HUDEP-2 (cell line): ENCODE results near the gene PLEKHD1.
A peak's percentile ranks its signal among the peaks of the same experiment; 100 is the strongest.

Experiments used
- DNase-seq, 76 experiments: peaks; one replicate each; lab custom pipeline; 2025; ENCODE audit not compliant: unreplicated experiment in 76 of 76; lab: John Stamatoyannopoulos, UW

PLEKHD1 gene

DNA sequence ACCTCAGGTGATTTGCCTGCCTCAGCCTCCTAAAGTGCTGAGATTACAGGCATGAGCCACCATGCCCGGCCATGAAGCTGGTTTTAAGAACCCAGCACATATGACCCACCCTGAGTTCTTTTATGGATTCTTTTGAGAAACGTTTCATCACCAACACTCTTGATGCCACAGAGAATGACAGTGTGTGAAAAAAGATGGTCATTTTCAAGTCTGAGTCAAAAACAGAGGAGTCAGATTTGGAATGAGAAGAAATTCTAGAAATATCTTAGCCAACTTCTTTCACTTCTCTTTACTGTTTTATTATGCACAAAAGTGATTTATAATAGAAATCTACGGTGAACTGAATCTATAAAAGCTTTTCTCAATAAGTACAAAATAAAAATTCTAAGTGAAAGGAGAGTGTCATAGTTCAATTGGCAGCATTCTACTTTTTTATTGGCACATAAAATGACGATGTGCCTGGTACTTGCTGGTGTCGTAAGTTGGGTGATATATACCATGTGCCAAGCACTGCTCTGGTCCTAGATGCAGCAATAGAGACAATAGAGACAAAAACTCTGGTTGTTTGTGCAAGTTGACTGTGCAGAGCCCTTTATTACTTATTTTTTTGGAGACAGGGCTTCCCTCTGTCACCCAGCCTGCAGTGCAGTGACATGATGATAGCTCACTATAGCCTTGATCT lies 56.3 kb downstream of the PLEKHD1 start:
- DNase-seq, result no peak

DNA sequence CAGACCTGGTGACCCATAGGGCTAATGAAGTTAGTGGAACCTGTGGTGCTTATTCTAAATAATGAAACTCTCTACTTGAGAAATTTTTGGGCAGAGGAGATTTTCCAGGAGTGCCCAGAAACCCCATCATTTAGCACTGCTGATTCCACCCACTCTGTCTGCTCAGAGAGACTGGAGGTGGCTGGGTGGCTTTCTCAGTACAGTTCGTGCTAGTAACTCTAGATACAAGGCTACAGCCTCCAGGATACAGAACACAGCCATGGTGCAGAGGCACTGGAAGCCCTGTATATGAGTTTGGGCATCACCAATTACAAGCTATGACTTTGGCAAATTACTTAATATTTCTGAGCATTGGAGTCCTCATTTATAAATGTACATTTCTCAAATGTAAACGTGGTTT lies 57.8 kb downstream of the PLEKHD1 start:
- no peak for DNase-seq

DNA sequence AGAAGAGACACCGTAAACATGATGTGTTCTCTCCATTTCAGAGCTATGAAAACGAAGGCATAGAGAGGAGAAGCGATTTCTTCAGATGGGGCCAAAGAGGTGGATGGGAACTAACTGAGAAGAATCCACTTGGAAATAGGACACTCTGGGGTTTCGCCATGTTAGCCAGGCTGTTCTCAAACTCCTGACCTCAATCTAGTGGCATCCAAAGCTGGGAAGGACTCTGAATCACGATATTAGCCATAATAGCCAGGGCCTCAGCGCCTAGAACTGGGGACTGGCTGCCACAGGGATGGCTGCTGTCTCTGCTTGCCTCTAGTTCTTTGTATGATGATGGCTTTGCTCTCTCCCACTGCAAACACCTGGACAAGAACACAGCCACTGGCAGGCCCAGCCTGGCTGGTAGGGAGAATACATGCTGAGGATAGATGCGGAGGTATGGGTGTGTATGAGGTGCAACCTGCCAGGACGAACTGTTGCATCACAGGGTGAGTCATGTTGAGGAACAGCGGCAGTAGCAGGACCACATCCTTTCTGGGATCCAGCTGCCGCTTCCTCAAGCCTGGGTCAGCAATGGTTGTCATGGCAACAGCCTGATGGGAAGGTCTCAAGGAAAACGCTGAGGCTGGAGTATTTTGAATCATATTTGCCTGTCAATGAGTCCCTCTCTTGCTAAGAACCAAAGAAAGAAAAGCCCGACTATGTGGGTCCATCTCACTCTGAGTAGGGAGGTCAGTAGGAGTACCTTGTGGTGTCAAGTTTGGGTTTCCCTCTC lies 59.0 kb downstream of the PLEKHD1 start:
- DNase-seq, result no peak

GRCh38 chr14:69547701-69548348 lies 63.3 kb downstream of the PLEKHD1 start:
- peak in 3 of 76 experiments; percentile 1 to 2 (median 2) for DNase-seq

- DNase-seq, result no peak
Measured at GRCh38 chr14:69548566-69548965, 64.0 kb downstream of the PLEKHD1 start.

DNA sequence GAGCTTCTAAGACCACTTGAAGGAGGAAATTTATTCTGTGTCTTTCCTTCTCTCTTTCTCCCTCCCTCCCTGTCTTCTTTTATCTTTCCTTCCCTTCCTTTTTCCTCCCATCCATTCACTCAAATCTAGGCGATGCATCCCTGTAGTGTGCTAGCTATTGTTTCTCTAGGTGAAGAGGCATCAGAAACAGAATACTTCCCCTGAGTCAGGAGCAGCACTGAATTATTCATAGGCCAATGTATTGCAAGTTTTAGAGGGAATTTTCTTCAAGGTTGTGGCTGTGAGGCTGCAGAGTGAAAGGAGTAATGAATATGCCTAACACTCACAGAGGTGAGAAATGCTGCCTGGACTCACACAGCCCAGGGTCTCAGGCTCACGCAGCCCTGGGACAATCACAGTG lies 67.0 kb downstream of the PLEKHD1 start:
- DNase-seq, result no peak

DNA sequence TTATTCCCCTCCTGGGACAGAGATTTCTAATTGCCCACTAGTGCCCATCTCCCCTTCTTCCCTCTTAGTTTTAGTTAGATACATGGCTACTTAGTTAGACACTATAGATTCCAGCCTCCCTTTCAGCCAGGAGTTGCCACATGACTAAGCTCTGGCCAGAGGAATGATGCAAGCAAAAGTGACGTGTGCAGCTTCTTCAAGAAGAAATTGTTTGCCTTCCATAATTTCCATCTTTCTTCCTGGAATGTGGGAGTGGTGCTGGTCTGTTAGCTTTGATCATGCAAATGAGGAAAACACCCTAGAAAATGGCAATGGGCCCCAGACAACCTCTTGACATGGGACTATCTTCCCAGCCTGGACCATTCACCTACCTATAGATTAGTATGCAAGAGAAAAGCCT lies 68.7 kb downstream of the PLEKHD1 start:
- DNase-seq, result no peak

DNA sequence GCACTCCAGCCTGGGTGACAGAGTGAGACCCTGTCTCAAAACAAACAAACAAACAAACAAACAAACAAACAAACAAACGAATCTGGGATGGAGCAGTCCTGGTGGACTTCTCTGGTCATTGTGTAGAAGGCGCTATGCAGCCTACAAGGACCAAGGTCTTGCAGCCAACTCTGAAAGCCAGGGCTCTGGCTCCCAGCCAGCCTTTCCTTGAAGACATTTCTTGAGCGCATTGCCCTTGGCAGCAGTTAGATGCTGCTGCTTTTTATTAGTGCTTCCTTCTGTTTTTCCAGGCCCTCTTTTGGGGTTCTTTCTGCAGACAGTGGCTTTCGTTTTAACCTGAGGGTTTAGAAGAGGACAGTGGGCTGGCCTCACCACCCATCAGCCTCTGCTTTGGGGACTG lies 70.0 kb downstream of the PLEKHD1 start:
- no peak for DNase-seq

DNA sequence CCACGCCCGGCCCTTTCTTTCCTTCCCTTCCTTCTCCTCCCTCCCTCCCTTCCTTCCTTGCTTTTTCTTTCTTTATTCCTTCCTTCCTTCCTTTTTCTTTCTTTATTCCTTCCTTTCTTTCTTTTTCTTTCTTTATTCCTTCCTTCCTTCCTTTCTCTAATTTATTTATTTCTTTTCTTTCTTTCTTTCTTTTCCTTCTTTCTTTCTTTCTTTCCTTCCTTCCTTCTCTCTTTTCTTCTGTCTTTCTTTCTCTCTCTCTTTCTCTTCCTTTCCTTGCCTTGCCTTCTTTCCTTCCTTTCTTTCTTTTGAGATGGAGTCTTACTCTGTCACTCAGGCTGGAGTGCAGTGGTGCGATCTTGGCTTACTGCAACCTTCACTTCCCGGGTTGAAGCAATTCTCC lies 74.2 kb downstream of the PLEKHD1 start:
- DNase-seq, result no peak

DNA sequence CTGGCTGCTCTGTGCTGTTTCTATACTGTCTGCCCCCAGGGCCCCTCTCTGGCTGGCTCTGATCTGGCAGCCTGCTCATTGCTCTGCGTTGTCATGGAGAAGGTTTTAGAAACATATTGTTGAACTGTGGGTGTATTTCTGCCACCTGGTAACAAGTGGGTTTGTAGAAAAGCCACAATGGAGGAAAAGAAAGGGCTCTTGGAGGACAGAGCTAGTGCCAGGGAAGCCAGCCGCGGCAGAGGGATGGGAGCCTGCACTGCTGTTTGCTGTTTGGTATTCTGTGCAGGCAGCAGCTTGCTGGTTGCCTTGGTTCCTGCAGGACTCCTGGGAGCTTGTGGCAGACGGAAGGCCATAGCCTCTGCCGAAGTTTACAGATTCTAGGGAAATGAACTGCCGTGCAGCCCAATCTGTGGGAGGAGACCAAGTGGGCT lies 75.1 kb downstream of the PLEKHD1 start:
- no peak for DNase-seq

- no peak for DNase-seq
Measured at GRCh38 chr14:69560826-69561225, 76.3 kb downstream of the PLEKHD1 start.

DNA sequence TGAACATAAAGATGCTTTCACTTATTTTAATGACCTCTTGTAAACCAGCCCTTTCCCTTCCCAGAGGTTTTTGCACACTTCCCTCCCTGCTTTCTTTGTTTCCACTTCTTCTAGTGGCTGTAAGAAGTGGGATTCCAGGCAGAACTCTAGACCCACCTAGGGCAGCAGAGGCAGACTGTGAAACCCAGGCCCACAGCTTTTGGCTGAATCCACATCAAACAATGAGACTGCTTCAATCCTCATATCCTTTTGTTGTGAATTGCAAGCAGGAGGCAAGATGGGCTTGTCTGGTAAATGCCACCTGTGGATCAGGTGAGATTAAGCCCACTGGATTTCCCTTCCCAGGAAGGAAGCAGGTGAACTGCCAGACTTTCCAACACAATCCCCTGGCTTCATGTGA lies 77.4 kb downstream of the PLEKHD1 start:
- no peak for DNase-seq

GRCh38 chr14:69567563-69567962 lies 83.0 kb downstream of the PLEKHD1 start:
- DNase-seq, result no peak

DNA sequence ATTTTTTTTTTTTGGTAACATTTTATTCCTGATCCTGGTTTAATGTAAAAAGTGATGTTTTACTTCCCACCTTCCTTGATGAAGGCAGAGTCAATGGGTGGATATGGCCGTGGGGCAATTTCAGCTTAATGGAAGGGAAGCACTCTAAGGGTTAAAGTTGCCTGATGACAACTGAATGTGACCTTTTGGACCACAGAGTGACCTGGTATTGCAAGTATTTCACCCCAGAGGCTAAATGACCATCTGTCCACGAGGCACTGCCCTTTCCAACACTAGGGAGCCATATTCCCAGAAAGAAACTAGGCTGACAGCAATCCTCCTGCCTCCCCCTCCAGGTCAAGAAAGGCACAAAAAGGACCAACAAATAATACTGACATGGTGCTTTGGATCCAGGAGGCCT lies 85.3 kb downstream of the PLEKHD1 start:
- no peak for DNase-seq

DNA sequence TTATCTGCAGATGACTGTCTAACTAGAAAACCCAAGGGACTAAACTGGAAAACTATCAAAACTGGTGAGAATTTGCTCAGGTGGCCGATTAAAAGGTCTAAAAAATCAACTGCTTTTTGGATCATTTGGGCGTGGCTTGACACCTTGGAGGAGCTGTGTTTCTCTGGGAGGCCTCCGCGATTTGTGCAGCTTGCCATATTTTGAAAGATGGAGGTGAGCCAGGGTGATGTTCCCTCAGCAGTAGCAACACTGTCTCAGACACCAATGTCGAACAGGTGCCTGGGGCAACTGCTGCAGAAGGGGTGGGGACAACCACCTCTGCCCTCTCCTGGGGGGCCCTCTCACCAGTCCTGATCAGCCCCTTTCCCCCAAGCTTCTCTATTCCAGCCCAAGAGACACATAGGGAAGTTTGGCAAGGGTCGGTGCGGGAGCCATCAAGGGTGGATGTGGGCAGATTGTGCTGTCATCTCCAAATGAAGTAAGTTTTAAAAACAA lies 86.4 kb downstream of the PLEKHD1 start:
- no peak for DNase-seq

- DNase-seq, result no peak
Measured at GRCh38 chr14:69571449-69572029, 87.0 kb downstream of the PLEKHD1 start.

GRCh38 chr14:69572030-69572840 lies 87.7 kb downstream of the PLEKHD1 start:
- peak in 2 of 76 experiments; percentile 3 to 6 for DNase-seq

DNA sequence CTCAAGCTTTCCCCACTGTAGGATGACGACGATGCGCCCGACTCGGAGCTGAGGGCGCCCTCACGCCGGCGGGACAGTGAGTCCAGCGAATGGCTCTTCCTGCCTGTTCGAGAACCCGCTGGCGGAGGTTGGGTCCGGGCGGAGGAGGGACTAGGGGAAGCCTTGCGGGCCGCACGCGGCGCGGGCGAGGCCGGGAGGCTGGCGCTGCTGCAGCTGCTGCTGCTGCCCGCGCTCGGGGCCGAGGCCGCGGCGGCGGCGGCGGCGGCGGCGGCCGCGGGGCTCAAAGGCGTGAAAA lies 88.3 kb downstream of the PLEKHD1 start:
- no peak for DNase-seq

DNA sequence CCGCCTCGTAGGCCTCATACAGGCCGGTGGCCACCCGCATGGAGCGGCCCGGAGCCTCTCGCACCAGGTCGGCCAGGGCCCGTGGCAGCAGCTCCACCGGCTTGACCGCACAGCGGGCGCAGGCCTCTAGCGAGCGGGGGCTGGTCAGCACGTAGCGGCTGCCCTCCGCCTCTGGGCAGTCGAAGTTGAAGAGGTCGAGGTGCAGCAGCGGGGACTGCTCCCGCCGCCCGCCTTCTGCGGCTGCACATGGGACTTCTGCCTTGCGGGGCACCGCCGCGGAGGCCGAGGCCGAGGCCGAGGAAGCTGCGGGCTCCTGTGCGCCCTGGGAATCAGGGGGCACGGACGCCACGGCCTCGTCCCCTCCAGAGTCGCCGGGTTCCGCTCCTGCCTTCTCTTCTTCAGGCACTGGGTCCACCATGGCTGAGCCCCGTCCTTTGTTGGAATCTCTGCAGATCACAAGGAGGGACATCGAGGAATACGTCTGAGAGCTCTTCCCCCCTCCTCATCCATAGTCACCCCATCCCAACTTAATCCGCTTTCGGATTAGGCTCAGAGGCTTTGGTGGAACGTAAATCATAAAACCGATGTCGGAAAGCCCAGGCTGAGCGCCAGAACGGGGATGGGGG lies 88.8 kb downstream of the PLEKHD1 start:
- DNase-seq, result no peak

- no peak for DNase-seq
Measured at GRCh38 chr14:69573831-69574262, 89.3 kb downstream of the PLEKHD1 start.
